ENCODE data around the gene NEDD4L.

NEDD4L gene

DNA sequence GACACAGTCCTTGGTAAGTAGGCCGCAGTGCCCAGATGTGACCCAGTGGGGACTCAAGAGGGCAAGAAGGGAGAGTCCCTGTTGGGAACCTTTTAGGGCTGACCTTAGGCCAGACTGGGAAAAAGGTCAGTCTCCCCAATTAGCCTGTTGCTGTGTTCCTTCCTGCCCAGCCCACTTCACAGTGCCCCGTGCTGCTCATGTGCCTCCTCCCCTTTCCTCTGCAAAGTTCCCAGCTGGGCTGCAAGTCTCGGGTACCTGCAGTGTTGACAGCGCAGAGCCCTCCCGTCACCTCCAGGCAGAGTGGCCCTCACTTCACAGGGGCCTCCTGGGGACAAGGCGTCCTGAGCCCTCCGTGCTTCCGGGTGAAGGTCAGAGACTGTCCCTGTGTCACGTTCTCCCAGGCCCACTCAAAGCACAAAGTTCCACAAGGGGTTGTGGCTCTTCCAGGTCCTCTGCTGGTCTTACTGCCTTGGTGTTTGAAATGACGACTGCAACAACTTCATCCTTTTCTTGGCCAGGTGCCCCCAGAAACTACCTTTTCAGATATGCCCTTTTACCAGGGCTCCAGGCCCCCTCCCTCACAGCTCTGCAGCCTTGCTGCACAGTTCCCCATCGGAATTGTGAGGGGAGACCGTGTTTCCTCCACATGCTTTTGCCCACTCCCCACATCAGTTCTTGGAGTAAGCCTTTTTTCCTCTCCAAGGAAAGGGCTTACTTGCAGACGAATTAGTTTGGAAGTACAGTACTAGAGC is 359.1 kb downstream of the NEDD4L start:
- Histone ChIP-seq H3K9ac (ENCODE audit: low read depth, low read length) (no peak overlapping the region), H3K4me3 (ENCODE audit: low read length) (no peak overlapping the region), H3K27me3 (ENCODE audit: control insufficient read depth, insufficient read depth, low read length) (peaks cover 7% of the 10 kb centered on the region), H3K4me1 (ENCODE audit: control insufficient read depth, insufficient read depth, low read length) (peaks cover 7% of the 10 kb centered on the region), H3K36me3 (ENCODE audit: insufficient read depth, low read length) (no peaks in the 10 kb centered on the region), H3K9me3 (replicated peaks; ENCODE audit: low read length) (no peaks in the 10 kb centered on the region), H3K4me2 (ENCODE audit: low read length) (no peak overlapping the region)

DNA sequence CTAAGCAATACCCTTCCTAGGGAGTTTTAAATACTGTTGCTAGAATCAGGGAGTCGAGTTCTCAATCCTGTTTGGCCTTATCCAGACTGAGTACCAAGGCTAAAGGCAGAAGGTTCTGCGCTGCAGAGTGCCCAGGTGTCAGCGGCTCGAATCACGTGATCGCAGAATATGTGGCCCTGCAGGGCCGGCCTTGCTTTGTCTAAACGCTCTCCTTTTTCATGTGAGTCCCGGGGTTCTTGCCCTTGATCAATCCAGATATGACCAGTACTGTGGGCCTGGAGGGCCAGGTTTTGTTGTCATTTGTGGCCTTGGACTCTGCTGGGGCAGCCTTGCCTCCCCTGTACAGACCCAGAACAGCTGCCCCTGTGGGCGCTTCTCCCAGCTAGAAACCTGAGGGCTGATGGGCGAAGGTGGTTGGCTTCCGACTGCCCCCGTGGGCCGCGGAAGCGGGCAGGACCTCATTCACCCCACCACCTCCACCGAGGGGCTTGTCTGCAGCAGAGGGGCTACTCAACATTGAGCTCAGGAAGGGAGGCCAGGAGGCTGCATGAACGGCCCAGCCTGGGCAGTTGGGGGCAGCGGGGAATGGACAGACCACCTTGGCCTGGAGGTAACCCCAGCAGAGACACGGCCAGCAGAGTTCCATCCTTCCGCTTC is 359.9 kb downstream of the NEDD4L start:
- H3K36me3 ChIP-seq (ENCODE audit: insufficient read depth, low read length): no peaks in the 10 kb centered on the region
- H3K9me3 ChIP-seq (replicated peaks; ENCODE audit: low read length): no peaks in the 10 kb centered on the region
- no peak overlapping the region for H3K4me2 ChIP-seq (ENCODE audit: low read length)
- H3K27me3 ChIP-seq (ENCODE audit: control insufficient read depth, insufficient read depth, low read length): peaks cover 11% of the 10 kb centered on the region
- no peak overlapping the region for H3K9ac ChIP-seq (ENCODE audit: low read depth, low read length)
- peaks cover 7% of the 10 kb centered on the region for H3K4me1 ChIP-seq (ENCODE audit: control insufficient read depth, insufficient read depth, low read length)
- no peak overlapping the region for H3K4me3 ChIP-seq (ENCODE audit: low read length)

DNA sequence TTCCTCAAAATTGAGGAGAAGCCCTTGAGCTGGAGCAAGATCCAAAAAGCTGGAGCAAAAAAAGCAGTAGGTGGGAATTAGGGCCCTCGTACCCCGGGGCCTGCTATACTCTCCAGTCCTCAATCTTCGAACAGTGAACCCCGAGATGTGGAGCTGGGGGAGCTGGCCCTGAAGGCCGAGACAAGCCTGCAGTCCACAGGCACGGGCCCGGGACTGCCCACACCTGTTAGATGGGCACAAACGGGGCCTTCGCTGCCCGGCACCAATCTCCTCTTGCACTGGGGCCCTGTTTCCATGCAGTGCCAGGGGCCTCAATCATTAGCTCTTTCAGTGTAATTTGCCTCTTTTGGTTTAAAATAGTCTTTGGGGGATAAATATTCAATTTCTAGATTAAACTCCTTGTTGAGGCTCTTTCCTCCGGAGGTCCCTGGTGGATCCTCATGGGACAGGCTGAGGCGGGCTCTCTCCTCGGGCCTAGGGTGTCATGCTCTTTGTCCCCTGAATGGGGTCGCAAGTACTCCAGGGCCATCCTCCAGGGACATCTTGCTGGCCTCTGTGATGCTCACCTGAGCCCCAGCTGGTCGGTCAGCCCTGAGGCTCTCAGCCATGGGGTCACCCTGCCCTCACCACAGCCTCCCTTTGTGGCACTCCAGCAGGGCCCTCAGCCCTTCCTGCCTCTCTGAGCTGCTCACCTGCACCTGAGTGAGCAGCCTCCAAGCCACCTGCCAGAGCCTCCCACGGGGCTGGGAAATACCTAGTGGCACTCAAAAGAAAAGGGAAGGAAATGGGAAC is 361.3 kb downstream of the NEDD4L start:
- Histone ChIP-seq H3K9ac (ENCODE audit: low read depth, low read length) (no peak overlapping the region), H3K36me3 (ENCODE audit: insufficient read depth, low read length) (no peaks in the 10 kb centered on the region), H3K4me1 (ENCODE audit: control insufficient read depth, insufficient read depth, low read length) (peaks cover 7% of the 10 kb centered on the region), H3K27me3 (ENCODE audit: control insufficient read depth, insufficient read depth, low read length) (peaks cover 18% of the 10 kb centered on the region), H3K4me3 (ENCODE audit: low read length) (no peak overlapping the region), H3K4me2 (ENCODE audit: low read length) (no peak overlapping the region), H3K9me3 (replicated peaks; ENCODE audit: low read length) (no peaks in the 10 kb centered on the region)

DNA sequence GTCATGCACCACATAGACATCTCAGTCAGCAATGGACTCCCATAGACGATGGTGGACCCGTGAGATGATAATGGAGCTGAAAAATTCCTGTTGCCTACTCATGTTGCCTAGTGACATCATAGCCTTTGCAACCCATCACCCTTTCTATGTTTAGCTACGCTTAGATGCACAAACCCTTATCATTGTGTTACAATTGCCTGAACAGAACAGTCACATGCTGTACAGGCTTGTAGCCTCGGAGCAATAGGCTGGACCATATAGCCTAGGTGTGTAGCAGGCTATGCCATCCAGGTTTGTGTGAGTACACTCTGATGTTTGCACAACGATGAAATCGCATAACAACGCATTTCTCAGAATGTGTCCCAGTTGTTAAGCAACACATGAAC is 363.2 kb downstream of the NEDD4L start:
- Histone ChIP-seq H3K4me1 (ENCODE audit: control insufficient read depth, insufficient read depth, low read length) (peaks cover 4% of the 10 kb centered on the region), H3K4me3 (ENCODE audit: low read length) (no peak overlapping the region), H3K9me3 (replicated peaks; ENCODE audit: low read length) (no peaks in the 10 kb centered on the region), H3K4me2 (ENCODE audit: low read length) (no peak overlapping the region), H3K36me3 (ENCODE audit: insufficient read depth, low read length) (no peaks in the 10 kb centered on the region), H3K9ac (ENCODE audit: low read depth, low read length) (no peak overlapping the region), H3K27me3 (ENCODE audit: control insufficient read depth, insufficient read depth, low read length) (peaks cover 18% of the 10 kb centered on the region)

DNA sequence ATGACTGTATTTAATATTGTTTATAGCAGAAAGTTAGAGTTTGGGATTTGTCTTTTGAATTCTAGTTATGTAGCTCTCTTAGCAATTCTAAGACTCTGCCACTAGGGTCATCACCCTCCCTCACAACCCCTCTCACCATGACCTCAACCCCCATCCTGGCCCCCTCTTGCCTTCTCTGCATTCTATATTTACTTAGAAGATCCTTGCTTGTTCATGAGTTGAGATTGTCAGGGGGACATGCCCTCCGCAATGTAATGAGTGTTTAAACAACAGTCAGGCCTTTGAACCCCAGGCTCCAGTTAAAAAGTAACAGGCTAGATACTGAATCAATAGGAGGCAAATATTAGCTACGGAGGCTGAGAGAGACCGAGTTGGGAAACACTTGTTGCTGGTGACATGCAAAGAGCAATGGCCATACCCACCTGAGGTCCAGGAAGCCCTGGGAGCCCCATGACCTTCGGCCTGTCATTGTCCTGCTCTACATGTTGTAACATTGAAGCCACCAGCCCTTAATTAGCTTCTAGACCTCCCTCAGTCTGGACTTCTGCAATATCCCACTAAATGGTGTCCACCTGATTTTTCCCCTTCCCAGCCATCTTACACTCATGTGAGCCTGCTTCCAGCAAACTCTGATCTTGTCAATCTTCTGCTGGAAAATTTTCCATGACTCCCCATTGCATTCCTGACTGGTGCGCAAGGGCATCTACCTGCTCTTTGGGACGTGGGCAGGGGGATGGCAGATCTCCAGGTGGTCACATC is 363.8 kb downstream of the NEDD4L start:
- no peak overlapping the region for H3K9ac ChIP-seq (ENCODE audit: low read depth, low read length)
- no peak overlapping the region for H3K4me3 ChIP-seq (ENCODE audit: low read length)
- no peaks in the 10 kb centered on the region for H3K9me3 ChIP-seq (replicated peaks; ENCODE audit: low read length)
- H3K36me3 ChIP-seq (ENCODE audit: insufficient read depth, low read length): no peaks in the 10 kb centered on the region
- H3K27me3 ChIP-seq (ENCODE audit: control insufficient read depth, insufficient read depth, low read length): peaks cover 18% of the 10 kb centered on the region
- H3K4me2 ChIP-seq (ENCODE audit: low read length): no peak overlapping the region
- peaks cover under 1% of the 10 kb centered on the region for H3K4me1 ChIP-seq (ENCODE audit: control insufficient read depth, insufficient read depth, low read length)

DNA sequence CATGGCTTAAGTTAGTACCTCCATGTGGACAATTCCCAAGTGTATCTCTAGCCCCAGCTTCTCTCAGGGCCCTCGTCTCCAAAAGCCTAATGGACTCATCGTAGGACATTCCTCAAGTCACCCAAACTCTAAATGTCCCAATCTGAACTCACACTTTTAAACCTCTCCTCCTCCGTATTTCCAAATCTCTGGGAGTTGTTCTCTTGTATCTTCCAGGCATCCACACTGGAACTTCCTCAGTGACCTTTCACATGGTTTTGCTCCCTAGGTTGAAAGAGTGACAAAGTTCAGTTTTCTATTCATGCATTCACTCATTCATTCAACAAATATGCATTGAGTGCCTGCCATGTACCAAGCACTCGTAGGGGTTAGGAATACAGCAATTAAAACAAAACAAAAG is 364.6 kb downstream of the NEDD4L start:
- Histone ChIP-seq H3K4me1 (ENCODE audit: control insufficient read depth, insufficient read depth, low read length) (no peaks in the 10 kb centered on the region), H3K36me3 (ENCODE audit: insufficient read depth, low read length) (no peaks in the 10 kb centered on the region), H3K4me3 (ENCODE audit: low read length) (no peak overlapping the region), H3K27me3 (ENCODE audit: control insufficient read depth, insufficient read depth, low read length) (peaks cover 18% of the 10 kb centered on the region), H3K9me3 (replicated peaks; ENCODE audit: low read length) (no peaks in the 10 kb centered on the region), H3K9ac (ENCODE audit: low read depth, low read length) (no peak overlapping the region), H3K4me2 (ENCODE audit: low read length) (no peak overlapping the region)

DNA sequence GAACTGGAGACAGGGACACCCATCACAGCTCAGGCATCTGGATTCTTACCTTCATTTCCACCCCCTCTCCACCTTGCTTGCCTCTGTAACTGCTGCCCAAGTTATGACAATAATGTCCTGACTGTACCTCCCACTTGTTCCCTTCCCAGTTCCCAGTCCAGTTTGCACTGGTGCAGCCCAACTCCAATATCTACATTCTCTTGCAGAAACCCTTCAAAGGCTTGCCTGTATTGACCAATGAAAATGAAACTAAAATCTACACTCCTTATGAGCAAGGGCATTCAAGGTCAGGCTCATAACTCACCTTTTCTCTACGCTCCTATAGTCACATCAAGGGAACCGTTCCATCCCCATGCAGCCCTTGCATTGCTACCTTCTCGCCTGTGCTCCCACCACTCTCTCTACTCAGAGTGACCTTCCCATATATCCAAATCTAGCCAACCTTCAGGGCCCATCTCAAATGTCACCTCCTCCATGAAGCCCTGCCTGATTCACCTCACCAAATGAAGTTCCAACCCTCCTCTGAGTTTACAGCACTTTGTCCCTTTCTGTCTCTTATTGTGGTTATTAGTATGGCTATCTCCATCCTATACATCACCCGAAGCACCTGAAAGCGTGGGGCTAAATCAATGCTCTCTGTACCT is 365.9 kb downstream of the NEDD4L start:
- peaks cover 22% of the 10 kb centered on the region for H3K27me3 ChIP-seq (ENCODE audit: control insufficient read depth, insufficient read depth, low read length)
- H3K36me3 ChIP-seq (ENCODE audit: insufficient read depth, low read length): no peaks in the 10 kb centered on the region
- H3K4me3 ChIP-seq (ENCODE audit: low read length): no peak overlapping the region
- H3K4me2 ChIP-seq (ENCODE audit: low read length): no peak overlapping the region
- no peaks in the 10 kb centered on the region for H3K9me3 ChIP-seq (replicated peaks; ENCODE audit: low read length)
- no peaks in the 10 kb centered on the region for H3K4me1 ChIP-seq (ENCODE audit: control insufficient read depth, insufficient read depth, low read length)
- no peak overlapping the region for H3K9ac ChIP-seq (ENCODE audit: low read depth, low read length)

DNA sequence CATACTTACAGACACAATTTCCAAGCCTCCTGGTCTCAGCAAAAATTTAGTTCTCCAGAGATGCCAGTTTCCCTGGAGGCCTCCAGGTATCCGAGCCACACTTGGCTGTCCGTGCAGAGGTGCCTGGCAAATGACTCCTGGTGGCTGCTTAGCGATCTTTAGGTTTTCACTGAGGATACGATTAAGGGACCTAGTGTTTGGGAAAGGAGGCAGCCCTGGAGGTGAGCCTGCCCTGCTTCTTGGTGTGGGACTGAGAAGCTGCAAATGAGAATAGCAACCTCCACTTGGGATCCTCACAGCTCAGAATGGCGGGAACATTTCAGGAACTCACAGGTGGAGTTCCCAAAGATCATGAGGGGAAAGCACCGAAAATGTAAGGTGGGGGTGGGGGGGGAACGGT is 367.3 kb downstream of the NEDD4L start:
- Histone ChIP-seq H3K4me3 (ENCODE audit: low read length) (no peak overlapping the region), H3K4me1 (ENCODE audit: control insufficient read depth, insufficient read depth, low read length) (peaks cover 6% of the 10 kb centered on the region), H3K9ac (ENCODE audit: low read depth, low read length) (no peak overlapping the region), H3K4me2 (ENCODE audit: low read length) (no peak overlapping the region), H3K27me3 (ENCODE audit: control insufficient read depth, insufficient read depth, low read length) (peaks cover 22% of the 10 kb centered on the region), H3K36me3 (ENCODE audit: insufficient read depth, low read length) (no peaks in the 10 kb centered on the region), H3K9me3 (replicated peaks; ENCODE audit: low read length) (no peaks in the 10 kb centered on the region)

DNA sequence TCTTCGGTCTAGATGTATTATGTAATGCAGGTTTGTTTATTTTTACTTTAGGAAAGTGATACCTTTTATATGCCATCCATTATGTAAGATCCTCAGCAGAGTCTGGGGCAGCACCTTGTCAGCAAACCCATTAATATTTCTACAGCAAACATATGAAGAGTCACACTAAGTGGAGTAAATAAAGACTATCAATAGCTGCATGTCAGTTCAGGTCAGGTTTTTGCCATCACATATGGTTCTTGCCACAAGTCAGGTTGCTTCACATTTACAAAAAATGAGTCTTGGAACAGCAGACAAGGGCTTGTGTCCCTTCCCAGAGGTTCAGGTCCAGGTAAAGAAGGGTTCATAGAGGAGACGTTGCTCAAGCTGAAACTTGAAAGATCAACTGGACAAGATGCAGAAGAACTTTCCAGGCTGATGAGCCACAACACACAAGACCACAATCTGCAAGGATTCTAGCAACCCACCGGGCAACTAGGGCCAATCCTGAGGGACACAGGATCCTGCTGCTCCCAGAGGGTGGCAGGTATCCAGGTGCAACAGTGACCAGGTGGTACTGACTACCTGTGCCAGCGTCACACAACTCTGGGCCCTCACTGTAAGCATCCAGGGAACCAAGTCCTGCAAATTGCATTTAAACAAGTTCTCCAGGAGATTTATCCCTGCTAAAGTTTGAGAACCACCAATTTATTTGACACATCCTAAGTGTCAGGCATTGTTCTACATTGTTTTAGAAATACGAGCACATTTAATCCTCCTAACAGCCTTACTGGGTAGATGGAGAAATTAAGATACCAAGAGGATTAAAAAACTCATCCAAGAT is 369.0 kb downstream of the NEDD4L start:
- Histone ChIP-seq H3K4me3 (ENCODE audit: low read length) (no peak overlapping the region), H3K4me2 (ENCODE audit: low read length) (no peak overlapping the region), H3K27me3 (ENCODE audit: control insufficient read depth, insufficient read depth, low read length) (peaks cover 16% of the 10 kb centered on the region), H3K9me3 (replicated peaks; ENCODE audit: low read length) (no peaks in the 10 kb centered on the region), H3K36me3 (ENCODE audit: insufficient read depth, low read length) (no peaks in the 10 kb centered on the region), H3K4me1 (ENCODE audit: control insufficient read depth, insufficient read depth, low read length) (peaks cover 24% of the 10 kb centered on the region), H3K9ac (ENCODE audit: low read depth, low read length) (no peak overlapping the region)
